GM21723 (cell line): ENCODE results near the gene ULK4.
"Not testable (repeated sequence)": the region's sequence is repeated elsewhere in the genome, so short reads cannot be mapped to it uniquely, and the experiment has no call there.

ENCODE experiments used
- ATAC-seq: cut with Tn5 transposase; IDR thresholded peaks from one replicate; pipeline ENCODE4 v1.9.1; 2021; ENCODE audit warnings: mild to moderate bottlenecking, moderate library complexity; ENCODE audit not compliant: unreplicated experiment

ULK4 gene

DNA sequence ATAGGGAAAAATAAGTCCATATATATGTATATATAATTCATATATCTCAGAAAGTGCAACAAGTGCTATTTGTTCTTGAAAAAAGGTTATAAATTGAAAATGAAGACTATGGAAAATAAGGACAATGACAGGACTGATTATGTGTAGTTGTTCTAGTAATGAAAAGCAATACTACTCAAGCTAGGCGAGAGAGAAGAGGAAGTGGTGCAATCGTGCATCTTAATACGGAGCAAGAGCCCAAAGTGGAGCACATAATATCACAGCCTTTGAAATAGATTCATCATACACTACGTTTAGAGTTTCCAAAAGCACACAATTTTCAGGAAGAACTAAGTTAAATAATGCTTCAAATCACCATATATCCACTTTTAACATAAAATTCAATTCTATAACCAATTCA, 87.9 kb downstream of the ULK4 start:
- ATAC-seq, result no peak

GRCh38 chr3:41872157-41872556, 89.7 kb downstream of the ULK4 start:
- ATAC-seq, result no peak

- no peak for ATAC-seq
Observed at GRCh38 chr3:41867533-41867932, 94.4 kb downstream of the ULK4 start.

DNA sequence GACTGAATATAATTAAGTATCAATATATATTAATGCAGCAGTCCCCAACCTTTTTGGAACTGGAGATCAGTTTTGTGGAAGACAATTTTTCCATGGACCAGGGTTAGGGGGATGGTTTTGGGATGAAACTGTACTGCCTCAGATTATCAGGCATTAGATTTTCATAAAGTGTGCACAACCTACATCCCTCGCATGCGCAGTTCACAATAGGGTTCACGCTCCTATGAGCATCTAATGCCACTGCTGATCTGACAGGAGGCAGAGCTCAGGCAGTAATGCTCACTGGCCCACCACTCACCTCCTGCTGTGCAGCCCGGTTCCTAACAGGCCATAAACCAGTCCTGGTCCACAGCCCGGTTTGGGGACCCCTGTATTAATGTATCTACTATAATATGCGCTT, 95.6 kb downstream of the ULK4 start:
- no peak for ATAC-seq

GRCh38 chr3:41863024-41863423, 98.9 kb downstream of the ULK4 start:
- no peak for ATAC-seq

DNA sequence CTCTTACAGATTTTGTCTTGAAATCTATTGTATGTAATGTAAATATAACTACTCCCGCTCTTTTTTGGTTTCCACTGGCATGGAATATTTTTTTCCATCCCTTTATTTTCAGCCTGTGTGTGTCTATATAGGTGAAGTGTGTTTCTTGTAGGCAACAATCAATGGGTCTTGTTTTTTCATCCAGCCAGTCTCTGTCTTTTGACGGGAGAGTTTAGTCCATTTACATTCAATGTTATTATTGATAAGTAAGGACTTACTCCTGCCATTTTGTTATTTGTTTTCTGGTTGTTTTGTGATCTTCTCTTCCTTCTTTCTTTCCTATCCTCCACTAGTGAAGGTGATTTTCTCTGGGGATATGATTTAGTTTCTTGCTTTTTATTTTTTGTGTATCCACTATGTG, 101.4 kb downstream of the ULK4 start:
- ATAC-seq, result not testable (repeated sequence)

GRCh38 chr3:41854956-41855355, 106.9 kb downstream of the ULK4 start:
- no peak for ATAC-seq

DNA sequence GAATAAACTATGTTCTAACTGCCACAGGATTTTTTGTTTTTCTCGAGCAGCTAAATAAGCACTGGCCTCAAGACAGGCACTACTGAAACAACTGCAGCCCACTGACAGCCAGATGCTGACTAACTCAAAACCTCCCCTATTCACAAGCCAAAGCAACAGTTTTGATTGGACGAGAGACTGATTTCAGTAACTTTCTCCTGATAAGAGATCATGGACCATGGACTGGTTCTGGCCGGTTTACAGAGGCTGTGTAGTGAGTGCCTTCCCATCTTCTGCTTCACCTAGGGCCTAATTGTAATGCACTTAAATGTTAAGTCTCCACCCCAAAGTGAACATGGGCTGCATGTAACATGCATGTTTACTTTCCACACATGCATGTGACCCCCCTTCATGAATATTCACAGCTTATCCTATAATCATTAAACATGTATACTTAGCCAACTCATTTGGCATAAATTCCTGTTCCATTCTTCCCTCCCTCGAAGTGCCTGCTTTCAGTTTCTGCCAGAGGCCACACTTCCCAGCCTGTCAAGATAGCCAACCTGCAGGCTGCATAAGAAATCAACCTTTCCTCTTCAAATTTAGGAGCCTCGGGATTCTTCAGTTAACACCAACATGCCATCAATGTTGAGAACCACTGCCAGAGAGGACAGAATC, 108.2 kb downstream of the ULK4 start:
- no peak for ATAC-seq

GRCh38 chr3:41848753-41849574, 112.9 kb downstream of the ULK4 start:
- ATAC-seq, result no peak

GRCh38 chr3:41847679-41848078, 114.2 kb downstream of the ULK4 start:
- no peak for ATAC-seq

DNA sequence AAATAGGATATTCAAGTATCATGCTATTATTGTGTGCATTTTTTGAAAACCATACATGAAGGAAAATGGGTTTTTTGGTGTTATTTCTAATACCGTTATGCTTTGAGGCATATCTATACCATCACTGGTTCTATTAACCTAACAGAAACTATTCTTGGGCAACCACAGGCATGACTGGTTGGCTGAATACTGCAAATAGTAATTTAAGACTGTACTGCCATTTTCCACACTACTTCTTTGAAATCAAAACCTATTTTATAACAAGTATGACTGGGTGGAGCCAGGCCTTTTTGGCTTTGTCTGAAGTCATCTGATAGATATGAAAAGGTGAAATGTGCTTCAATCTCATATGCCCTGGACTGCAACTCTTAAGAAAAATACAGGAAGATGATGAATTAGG, 115.1 kb downstream of the ULK4 start:
- ATAC-seq, result peak; percentile 69

DNA sequence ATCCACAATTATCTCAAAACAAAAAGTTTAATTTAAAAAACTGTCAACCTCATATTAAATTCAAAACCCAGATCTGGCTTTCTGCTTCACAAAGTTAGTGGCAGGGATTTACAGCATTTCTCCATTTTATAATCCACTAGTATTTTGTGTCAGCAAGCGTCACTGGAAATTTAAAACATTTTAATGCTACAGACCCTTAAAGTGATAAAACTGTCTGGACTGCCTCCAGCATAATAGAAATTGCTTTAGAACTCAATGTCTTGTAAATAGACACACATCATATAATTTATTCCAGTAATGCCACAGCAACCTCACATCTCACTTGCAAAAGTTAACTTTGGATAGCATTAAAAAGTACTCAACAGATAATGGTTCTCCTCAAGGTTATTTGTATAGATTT, 116.1 kb downstream of the ULK4 start:
- ATAC-seq, result no peak

DNA sequence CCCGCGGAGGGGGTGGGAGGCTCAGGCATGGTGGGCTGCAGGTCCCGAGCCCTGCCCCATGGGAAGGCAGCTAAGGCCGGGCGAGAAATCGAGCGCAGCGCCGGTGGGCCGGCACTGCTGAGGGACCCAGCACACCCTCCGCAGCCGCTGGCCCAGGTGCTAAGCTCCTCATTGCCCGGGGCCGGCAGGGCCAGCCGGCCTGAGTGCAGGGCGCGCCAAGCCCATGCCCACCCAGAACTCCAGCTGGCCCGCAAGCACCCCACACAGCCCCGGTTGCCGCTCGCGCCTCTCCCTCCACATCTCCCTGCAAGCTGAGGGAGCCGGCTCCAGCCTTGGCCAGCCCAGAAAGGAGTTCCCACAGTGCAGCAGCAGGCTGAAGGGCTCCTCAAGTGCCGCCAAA, 117.6 kb downstream of the ULK4 start:
- ATAC-seq, result not testable (repeated sequence)

DNA sequence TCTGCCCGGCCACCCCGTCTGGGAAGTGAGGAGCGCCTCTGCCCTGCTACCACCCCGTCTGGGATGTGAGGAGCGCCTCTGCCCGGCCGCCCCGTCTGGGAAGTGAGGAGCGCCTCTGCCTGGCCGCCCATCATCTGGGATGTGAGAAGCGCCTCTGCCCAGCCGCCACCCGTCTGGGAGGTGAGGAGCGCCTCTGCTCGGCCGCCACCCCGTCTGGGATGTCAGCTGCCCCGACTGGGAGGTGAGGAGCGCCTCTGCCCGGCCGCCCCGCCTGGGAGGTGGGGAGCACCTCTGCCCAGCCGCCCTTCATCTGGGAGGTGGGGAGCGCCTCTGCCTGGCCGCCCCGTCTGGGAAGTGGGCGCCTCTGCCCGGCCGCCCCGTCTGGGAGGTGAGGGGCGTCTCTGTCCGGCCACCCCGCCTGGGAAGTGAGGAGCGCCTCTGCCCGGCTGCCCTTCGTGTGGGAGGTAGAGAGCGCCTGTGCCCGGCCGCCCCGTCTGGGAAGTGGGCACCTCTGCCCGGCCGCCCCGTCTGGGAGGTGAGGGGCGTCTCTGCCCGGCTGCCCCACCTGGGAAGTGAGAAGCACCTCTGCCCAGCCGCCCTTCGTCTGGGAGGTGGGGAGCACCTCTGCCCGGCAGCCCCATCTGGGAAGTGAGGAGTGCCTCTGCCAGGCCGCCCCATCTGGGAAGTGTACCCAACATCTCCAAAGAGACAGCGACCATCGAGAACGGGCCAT, 120.8 kb downstream of the ULK4 start:
- not testable (repeated sequence) for ATAC-seq

DNA sequence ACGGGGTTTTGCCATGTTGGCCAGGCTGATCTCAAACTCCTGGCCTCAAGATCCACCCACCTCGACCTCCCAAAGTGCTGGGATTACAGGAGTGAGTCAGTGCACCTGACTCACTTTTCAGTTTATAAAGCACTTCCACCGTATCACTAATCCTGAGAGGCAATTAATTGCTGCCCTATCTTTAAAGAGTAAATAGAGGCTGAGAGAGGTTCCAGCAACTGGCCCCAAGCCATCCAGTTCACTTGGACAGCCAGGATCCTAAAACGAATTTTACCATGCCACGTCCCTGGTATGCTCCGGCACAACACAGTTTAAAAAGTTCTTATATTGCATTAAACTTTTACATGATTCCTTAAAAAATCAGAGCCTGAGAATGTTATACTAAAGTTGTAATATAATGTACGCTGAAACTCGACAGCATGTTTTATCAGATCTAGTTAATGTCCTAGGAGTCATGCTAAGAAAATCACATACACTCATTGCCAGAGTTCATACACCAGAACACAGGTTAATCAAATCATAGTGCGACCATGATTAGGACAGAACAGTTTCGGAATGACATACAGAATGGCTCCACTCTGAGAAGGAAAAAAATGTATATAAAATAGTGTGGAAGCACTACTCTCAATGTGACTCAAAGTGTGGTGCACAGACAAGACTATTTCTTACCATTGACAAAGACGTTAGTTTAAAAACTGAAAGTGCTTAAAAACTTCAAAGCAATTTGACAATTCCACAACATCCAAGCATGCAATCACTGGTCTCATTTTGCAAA, 125.4 kb downstream of the ULK4 start:
- no peak for ATAC-seq

DNA sequence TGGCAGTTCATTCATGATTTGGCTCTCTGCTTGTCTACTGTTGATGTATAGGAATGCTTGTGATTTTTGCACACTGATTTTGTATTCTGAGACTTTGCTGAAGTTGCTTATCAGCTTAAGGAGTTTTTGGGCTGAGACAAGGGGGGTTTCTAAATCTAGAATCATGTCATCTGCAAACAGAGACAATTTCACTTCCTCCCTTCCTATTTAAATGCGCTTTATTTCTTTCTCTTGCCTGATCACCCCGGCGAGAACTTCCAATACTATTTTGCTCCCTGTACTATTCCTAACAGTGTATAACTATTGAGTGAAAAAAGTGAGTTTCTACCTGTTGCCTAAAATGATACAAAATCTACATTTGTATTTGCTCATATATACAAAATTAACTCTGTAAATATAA, 128.3 kb downstream of the ULK4 start:
- no peak for ATAC-seq

DNA sequence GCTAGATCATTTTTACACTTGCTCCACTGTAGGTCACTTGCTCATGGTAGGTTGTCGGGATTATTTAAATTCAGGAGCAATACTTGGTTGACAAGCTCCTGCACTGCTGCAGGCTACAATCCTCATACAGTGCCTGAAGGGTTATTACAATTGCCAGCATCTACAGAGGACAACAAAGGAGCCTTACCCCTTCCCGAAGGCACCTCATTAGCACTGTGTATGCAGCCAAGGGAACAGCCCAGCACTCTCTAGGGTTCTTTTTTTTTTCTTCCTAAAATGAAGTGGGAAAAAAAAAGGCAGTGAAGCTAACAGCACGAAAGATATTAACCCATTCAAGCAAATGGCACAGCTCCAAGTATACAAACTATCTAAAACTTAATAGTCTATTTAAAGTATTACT, 142.7 kb downstream of the ULK4 start:
- ATAC-seq, result no peak

DNA sequence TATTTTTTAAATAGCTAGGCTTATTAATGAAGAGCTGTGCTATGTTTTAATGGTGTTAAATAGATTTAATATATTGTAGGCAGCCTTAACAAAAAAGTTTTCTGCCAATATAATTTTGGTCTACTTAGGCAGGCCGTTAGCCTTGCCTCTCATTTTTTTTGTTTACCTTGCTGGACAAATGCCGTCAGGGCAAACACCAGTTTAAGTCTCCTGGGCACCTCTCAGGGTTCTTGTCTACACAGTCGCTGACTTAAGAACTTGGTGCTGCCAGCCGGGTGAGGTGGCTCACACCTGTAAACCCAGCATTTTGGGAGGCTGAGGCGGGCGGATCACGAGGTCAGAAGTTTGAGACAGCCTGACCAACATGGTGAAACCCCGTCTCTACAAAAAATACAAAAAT, 153.3 kb downstream of the ULK4 start:
- ATAC-seq, result no peak

- no peak for ATAC-seq
Observed at GRCh38 chr3:41808152-41808551, 153.8 kb downstream of the ULK4 start.

- ATAC-seq, result no peak
Observed at GRCh38 chr3:41794748-41795589, 166.9 kb downstream of the ULK4 start.
